H9 (cell line): Measurements from ENCODE around the gene CFAP57. TPM values are rescaled to one million over a fixed set of nuclear protein-coding genes. Genes with fewer than 3 reads are reported as not detected.

ENCODE experiments used
- DNase-seq: peaks from one replicate; pipeline ENCODE4 v3.0.0-alpha.2; 2017
- H2AFZ ChIP-seq: one replicate; pipeline ENCODE4 v1.6.1; 2013; ENCODE audit warnings: mild to moderate bottlenecking, low read length, control low read depth, moderate library complexity
- H2AK5ac ChIP-seq: 2 replicates; pipeline ENCODE4 v1.6.1; 2013; ENCODE audit warnings: low read length, control low read depth, mixed read lengths; ENCODE audit not compliant: insufficient read length
- H2BK120ac ChIP-seq: one replicate; pipeline ENCODE4 v1.6.1; 2013; ENCODE audit warnings: low read depth, mild to moderate bottlenecking, low read length, control low read depth, inconsistent platforms; ENCODE audit not compliant: poor library complexity, severe bottlenecking
- H2BK12ac ChIP-seq: 2 replicates; pipeline ENCODE4 v1.6.1; 2013; ENCODE audit warnings: low read length, control low read depth, mixed read lengths, low read depth; ENCODE audit not compliant: insufficient read length
- H2BK15ac ChIP-seq: 2 replicates; pipeline ENCODE4 v1.6.1; 2013; ENCODE audit warnings: low read depth, low read length, control low read depth
- H2BK20ac ChIP-seq: one replicate; pipeline ENCODE4 v1.6.1; 2013; ENCODE audit warnings: low read depth, mild to moderate bottlenecking, low read length, control low read depth, inconsistent platforms; ENCODE audit not compliant: poor library complexity, severe bottlenecking
- H2BK5ac ChIP-seq: 2 replicates; pipeline ENCODE4 v1.6.1; 2013; ENCODE audit warnings: low read length, control low read depth, mixed read lengths; ENCODE audit not compliant: insufficient read length
- H3K14ac ChIP-seq: 2 replicates; pipeline ENCODE4 v1.6.1; 2013; ENCODE audit warnings: low read length, control low read depth; ENCODE audit not compliant: insufficient read depth
- H3K18ac ChIP-seq: 2 replicates; pipeline ENCODE4 v1.6.1; 2013; ENCODE audit warnings: low read depth, mild to moderate bottlenecking, mixed read lengths, low read length, control low read depth; ENCODE audit not compliant: insufficient read length
- H3K23ac ChIP-seq: 2 replicates; pipeline ENCODE4 v1.6.1; 2013; ENCODE audit warnings: low read length, control low read depth, mixed read lengths, low read depth; ENCODE audit not compliant: insufficient read length
- H3K23me2 ChIP-seq: 2 replicates; pipeline ENCODE4 v1.6.1; 2013; ENCODE audit warnings: low read depth, mild to moderate bottlenecking, mixed read lengths, low read length, control low read depth; ENCODE audit not compliant: insufficient read length, poor library complexity, severe bottlenecking
- H3K27ac ChIP-seq: 2 replicates; pipeline ENCODE4 v1.5.1; 2013; ENCODE audit warnings: low read length, control low read depth, mixed read lengths, low read depth; ENCODE audit not compliant: insufficient read length
- H3K27me3 ChIP-seq: 2 replicates; pipeline ENCODE4 v1.6.1; 2013; ENCODE audit warnings: low read length, control low read depth, inconsistent platforms; ENCODE audit not compliant: insufficient read depth
- H3K4ac ChIP-seq: 2 replicates; pipeline ENCODE4 v1.6.1; 2013; ENCODE audit warnings: low read depth, mild to moderate bottlenecking, control low read depth, inconsistent platforms, low read length, moderate library complexity
- H3K4me1 ChIP-seq: 2 replicates; pipeline ENCODE4 v1.6.1; 2013; ENCODE audit warnings: low read length, control low read depth, inconsistent platforms; ENCODE audit not compliant: insufficient read depth
- H3K4me2 ChIP-seq: 2 replicates; pipeline ENCODE4 v1.6.1; 2013; ENCODE audit warnings: low read length, control low read depth, mixed read lengths; ENCODE audit not compliant: insufficient read length, insufficient read depth
- H3K56ac ChIP-seq: 2 replicates; pipeline ENCODE4 v1.6.1; 2013; ENCODE audit warnings: low read depth, mild to moderate bottlenecking, mixed read lengths, low read length, control low read depth; ENCODE audit not compliant: insufficient read length
- H3K79me1 ChIP-seq: 2 replicates; pipeline ENCODE4 v1.6.1; 2013; ENCODE audit warnings: low read depth, mild to moderate bottlenecking, moderate library complexity, low read length, control low read depth, inconsistent platforms; ENCODE audit not compliant: insufficient read depth, poor library complexity, severe bottlenecking
- H3K79me2 ChIP-seq: 2 replicates; pipeline ENCODE4 v1.6.1; 2013; ENCODE audit warnings: low read length, control low read depth, inconsistent platforms; ENCODE audit not compliant: insufficient read depth
- H3K9ac ChIP-seq: 2 replicates; pipeline ENCODE4 v1.6.1; 2013; ENCODE audit warnings: low read length, control low read depth, mixed read lengths; ENCODE audit not compliant: insufficient read length; ENCODE audit errors: extremely low read depth
- H3K9me3 ChIP-seq: one replicate; pipeline ENCODE4 v1.6.1; 2013; ENCODE audit warnings: low read depth, low read length, inconsistent platforms; ENCODE audit not compliant: control insufficient read depth
- H3T11ph ChIP-seq: one replicate; pipeline ENCODE4 v1.6.1; 2013; ENCODE audit warnings: mild to moderate bottlenecking, low read length, control low read depth, inconsistent platforms
- H4K20me1 ChIP-seq: one replicate; pipeline ENCODE4 v1.6.1; 2013; ENCODE audit not compliant: control insufficient read depth, insufficient read length, insufficient read depth
- H4K5ac ChIP-seq: 2 replicates; pipeline ENCODE4 v1.6.1; 2013; ENCODE audit warnings: low read depth, mild to moderate bottlenecking, mixed read lengths, low read length, control low read depth; ENCODE audit not compliant: insufficient read length
- H4K8ac ChIP-seq: replicated peaks from 2 replicates; pipeline ENCODE4 v1.6.1; 2013; ENCODE audit warnings: low read length, control low read depth, mixed read lengths, low read depth; ENCODE audit not compliant: insufficient read length
- H4K91ac ChIP-seq: 2 replicates; pipeline ENCODE4 v1.6.1; 2013; ENCODE audit warnings: low read depth, mild to moderate bottlenecking, moderate library complexity, mixed read lengths, low read length, control low read depth; ENCODE audit not compliant: insufficient read length
- H3K27ac Mint-ChIP-seq, 3 experiments: 2 replicates in 2 of 3; 3 replicates in 1 of 3; pipeline ENCODE4 v1.8.0; 2020 to 2021; ENCODE audit warnings: mixed read lengths in 3 of 3, mild to moderate bottlenecking in 1 of 3, moderate library complexity in 1 of 3
- H3K27me3 Mint-ChIP-seq: 2 replicates; pipeline ENCODE4 v1.8.0; 2021; ENCODE audit warnings: low read depth, mild to moderate bottlenecking, moderate library complexity, mixed read lengths
- H3K36me3 Mint-ChIP-seq, 3 experiments: 2 replicates in 2 of 3; 3 replicates in 1 of 3; pipeline ENCODE4 v1.8.0; 2020 to 2021; ENCODE audit warnings: low read depth in 3 of 3, mixed read lengths in 3 of 3; ENCODE audit not compliant: insufficient read depth in 1 of 3
- H3K4me1 Mint-ChIP-seq, 2 experiments: 2 replicates each; pipeline ENCODE4 v1.8.0; 2020; ENCODE audit warnings: mixed read lengths in 2 of 2
- H3K4me3 Mint-ChIP-seq, 2 experiments: 2 replicates in 1 of 2; 3 replicates in 1 of 2; pipeline ENCODE4 v1.8.0; 2020 to 2021; ENCODE audit warnings: mild to moderate bottlenecking in 2 of 2, mixed read lengths in 2 of 2, moderate library complexity in 1 of 2
- H3K9me3 Mint-ChIP-seq, 2 experiments: 2 replicates in 1 of 2; 3 replicates in 1 of 2; pipeline ENCODE4 v1.8.0; 2020; ENCODE audit warnings: mild to moderate bottlenecking in 2 of 2, mixed read lengths in 2 of 2, moderate library complexity in 1 of 2
- CTCF ChIP-seq: fragments of 200-600 bp; sonication (generic); conservative IDR thresholded peaks from 3 replicates; pipeline ENCODE4 v1.8.0; 2021; ENCODE audit warnings: antibody characterized with exemption, mild to moderate bottlenecking
- WGBS: extraction: QIAGEN DNeasy Blood & Tissue Kit; methylation state at CpG from one replicate; pipeline ENCODE4 v1.1.7; 2013; ENCODE audit warnings: missing lambda C conversion rate, low lambda C conversion rate, mixed read lengths; ENCODE audit not compliant: insufficient read length; ENCODE audit errors: extremely low coverage; 5-methylcytosine and 5-hydroxymethylcytosine counted together
- total RNA-seq: library from RNA; stranded (reverse); gene quantifications from 2 replicates; pipeline ENCODE4 v1.2.1, GENCODE V29; 2021

CFAP57 gene
- total RNA-seq, 1 experiment from 2014 or later, result 0.33 TPM

GRCh38 chr1:43238085-43238484, 66.0 kb downstream of the CFAP57 start:
- no peak overlapping the region for H3K4me2 ChIP-seq
- H4K8ac ChIP-seq, result no peak overlapping the region
- H2AK5ac ChIP-seq, result no peak overlapping the region
- H2BK15ac ChIP-seq, result no peak overlapping the region
- no peak overlapping the region for H3K4ac ChIP-seq
- no peak overlapping the region for H3K4me3 Mint-ChIP-seq
- peaks cover 0 to 3% of the 10 kb centered on the region in 2 experiments; a peak in 2 of 4 replicates for H3K4me1 Mint-ChIP-seq
- H3K56ac ChIP-seq, result no peak overlapping the region
- H3K14ac ChIP-seq, result no peak overlapping the region
- peak; percentile 90 for TF ChIP-seq CTCF
- H3K27ac Mint-ChIP-seq, result no peak overlapping the region
- no peaks in the 10 kb centered on the region for H3K9me3 ChIP-seq
- H2BK20ac ChIP-seq, result no peak overlapping the region
- H3K36me3 Mint-ChIP-seq, result no peaks in the 10 kb centered on the region; a peak in 1 of 7 replicates
- H3K9ac ChIP-seq, result no peak overlapping the region
- H4K91ac ChIP-seq, result no peak overlapping the region
- H2AFZ ChIP-seq, result no peak overlapping the region
- H2BK12ac ChIP-seq, result no peak overlapping the region
- H3K79me1 ChIP-seq, result no peaks in the 10 kb centered on the region
- H4K5ac ChIP-seq, result no peak overlapping the region
- H3K18ac ChIP-seq, result no peak overlapping the region
- no peaks in the 10 kb centered on the region for H4K20me1 ChIP-seq
- H3K23me2 ChIP-seq, result no peaks in the 10 kb centered on the region
- peaks cover 2% of the 10 kb centered on the region; the same call in 1 of the 2 replicates for H3K27me3 Mint-ChIP-seq
- no peaks in the 10 kb centered on the region for H3K27me3 ChIP-seq
- no peak overlapping the region for H3K27ac ChIP-seq
- DNase-seq, result peak; percentile 80
- H3T11ph ChIP-seq, result no peak overlapping the region
- no peak overlapping the region for H3K23ac ChIP-seq
- no CpG with 5 or more reads among the region's 5 CpGs for WGBS
- no peak overlapping the region for H2BK5ac ChIP-seq
- no peak overlapping the region for H2BK120ac ChIP-seq
- peaks cover 3% of the 10 kb centered on the region; the same call in 1 of the 2 replicates for H3K4me1 ChIP-seq
- no peaks in the 10 kb centered on the region for H3K79me2 ChIP-seq
- peaks cover 5 to 9% of the 10 kb centered on the region in 2 experiments; a peak in 4 of 5 replicates for H3K9me3 Mint-ChIP-seq
